Endometrial microvascular endothelial cells (primary cell): ENCODE results near the gene CSNK1E. TPM values are rescaled to one million over a fixed set of nuclear protein-coding genes. Genes with fewer than 3 reads are reported as not detected.

Experiments used
- in situ Hi-C: cut with HindIII; loops from 2 replicates; pipeline ENCODE4 v1.10.0; 2017; ENCODE audit warnings: low sequenced_read_pairs, low pct_unique_long_range_greater_than_20kb; ENCODE audit errors: inconsistent ontology term
- total RNA-seq: library from RNA; depleted of rRNA; stranded (reverse); fragments of >200 nt; gene quantifications from one replicate; pipeline ENCODE4 v1.2.3, GENCODE V29; 2015; ENCODE audit errors: inconsistent ontology term

CSNK1E gene
- total RNA-seq, 1 donor from 2014 or later = 153 TPM

DNA sequence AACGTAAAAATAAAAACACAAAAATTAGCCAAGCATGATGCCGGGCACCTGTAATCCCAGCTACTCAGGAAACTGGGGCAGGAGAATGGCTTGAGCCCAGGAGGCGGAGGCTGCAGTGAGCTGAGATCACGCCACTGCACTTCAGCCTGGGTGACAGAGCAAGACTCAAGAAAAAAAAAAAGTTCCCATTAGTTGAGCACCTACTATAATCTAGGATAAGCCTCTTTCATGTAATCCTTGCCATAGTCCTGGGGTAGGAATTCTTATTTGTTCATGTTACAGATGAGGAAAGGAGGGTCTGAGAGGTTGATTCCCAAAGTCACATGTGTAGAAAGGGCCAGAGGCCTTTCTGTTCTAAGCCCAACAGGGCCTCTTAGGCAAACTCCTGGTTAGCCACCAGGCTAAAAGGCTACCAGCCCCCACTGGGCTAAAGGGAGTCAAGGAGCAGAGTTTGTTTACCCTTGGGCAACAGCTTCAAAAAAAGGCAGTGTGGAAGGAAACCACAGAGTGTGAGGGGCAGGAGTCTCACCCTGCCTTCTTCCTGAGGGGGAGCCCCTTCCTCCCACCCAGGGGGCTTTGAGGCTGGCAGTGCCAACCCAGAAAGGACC is 21.6 kb upstream of the CSNK1E start:
- in situ Hi-C loops = no loop called here

DNA sequence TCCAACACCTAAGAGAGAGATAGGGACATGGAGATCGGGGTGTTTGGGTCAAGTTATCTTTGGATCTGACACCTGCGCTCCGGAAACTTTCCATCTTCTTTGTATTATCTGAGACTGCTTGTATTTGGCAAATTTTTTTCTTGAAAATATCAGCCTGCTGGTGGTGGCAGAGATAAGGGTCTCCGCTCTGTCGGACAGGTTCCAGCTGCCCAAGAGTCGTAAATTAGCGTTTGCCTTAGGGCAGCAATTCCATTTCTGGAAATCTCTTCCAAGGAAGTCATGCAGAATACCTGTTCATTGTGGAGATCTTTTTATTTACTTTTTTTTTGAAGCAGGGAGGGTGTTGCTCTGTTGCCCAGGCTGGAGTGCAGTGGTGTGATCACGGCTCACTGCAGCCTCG is 19.5 kb upstream of the CSNK1E start:
- in situ Hi-C loops = no loop called here

DNA sequence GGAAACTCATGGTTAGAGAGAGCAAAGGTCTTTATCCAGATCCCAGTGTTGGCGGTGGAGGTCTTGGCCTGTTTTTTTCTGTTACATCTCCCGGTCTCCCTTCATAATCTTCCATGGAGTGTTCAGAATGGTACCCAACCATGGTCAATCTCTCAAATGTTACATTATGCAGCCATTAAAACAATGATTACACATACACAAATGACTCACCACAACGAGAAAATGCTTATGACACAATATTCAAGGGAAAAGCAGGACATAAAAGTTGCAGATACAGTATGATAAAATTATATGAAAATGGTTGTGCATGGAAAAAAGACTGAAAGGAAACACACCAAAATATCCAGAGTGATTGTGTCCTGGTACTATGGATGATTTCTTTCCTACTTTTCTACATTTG is 17.8 kb upstream of the CSNK1E start:
- in situ Hi-C loops = no loop called here

DNA sequence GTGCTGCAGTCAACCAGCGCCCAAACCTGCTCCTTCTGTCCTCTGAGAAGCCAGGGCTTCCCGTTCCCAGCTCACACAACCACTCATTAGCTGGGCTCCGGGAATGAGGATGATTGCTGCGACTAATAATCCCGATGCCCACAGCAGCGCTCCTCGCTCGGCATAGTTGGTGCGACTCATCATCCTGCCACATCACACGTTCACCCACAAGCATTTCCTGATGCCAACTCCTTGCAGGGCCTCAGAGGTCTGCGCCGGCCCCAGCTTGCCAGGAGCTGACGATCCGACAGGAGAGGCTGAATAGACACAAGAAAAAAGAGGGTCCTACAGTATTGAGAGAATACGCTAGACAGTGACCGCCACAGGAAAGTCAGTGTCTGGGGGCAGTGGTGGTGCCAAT is 10.6 kb upstream of the CSNK1E start:
- in situ Hi-C loops = no loop called here

DNA sequence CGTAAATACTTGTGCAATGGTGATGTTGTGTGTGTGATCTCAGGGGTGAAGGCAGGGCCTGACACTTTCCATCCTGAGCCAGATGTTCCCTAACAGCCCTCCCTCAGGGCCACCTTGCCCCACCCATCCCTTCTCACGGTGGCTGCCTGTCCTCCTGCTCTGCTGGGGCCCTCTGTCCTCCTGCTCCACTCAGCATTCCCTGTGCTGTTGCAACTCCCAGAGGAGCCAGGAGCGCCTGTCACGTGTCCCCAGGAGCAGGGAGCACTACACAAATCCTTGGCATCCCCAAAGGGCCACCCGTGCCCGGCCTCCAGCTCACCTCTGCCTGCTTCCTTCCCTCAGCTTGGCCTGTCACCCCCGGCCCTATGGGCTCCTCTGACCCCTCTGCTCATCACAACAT is 10.2 kb upstream of the CSNK1E start:
- in situ Hi-C loops = no loop called here

DNA sequence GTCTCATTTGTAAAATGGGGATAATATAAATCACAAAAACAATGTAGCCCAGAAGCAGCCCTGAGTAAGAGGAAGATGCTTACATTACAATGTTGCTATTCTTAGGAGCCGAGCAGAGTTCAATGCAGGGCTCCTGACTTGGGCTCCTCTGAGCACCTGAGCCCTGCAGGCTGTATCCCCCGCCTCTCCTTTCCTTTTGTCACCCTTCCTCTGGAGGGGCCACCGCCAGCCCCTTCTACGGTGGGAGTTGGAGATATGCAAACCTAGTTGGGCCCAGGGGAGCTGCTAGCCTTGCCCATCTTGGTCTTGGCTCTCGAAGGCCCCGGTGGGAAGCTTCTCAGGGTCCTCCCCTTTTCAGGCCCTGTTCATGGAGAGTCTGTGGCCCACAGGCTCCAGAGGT is 8.4 kb upstream of the CSNK1E start:
- in situ Hi-C loops = no loop called here

DNA sequence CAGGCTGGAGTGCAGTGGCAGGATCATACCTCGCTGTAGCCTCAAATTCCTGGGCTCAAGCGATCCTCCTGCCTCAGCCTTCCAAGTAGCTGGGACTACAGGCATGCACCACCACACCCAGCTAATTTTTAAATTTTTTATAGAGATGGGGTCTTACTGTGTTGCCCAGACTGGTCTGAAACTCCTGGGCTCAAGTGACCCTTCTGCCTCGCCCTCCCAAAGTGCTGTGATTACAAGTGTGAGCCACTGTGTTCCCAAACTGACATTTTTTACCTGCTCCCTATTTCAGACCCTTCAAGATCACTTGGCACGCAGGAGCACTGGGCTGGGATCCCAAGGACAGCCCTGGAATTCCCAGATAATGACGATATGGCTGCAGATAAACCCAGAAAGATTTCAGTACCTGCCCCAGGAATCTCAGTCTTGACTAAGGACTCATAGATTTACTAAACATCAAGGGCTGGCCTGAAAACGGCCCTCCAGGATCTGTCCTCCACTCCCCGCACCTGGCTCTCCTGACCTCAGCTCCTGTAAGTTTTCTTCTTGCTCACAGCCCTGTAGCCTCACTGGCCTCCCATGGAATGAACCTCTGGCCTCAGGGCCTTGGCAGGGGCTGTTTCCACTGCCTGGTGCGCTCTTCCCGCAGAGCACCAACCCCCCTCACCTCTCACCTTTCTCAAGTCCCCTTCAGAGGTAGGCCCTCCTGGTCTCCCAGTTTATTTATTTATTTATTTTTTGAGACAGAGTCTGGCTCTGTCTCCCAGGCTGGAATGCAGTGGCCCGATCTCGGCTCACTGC is 3.6 kb upstream of the CSNK1E start:
- in situ Hi-C loops = loop anchor here (25.0 kb wide), 1 partner anchor 159 kb away; no protein-coding TSS in a partner anchor

DNA sequence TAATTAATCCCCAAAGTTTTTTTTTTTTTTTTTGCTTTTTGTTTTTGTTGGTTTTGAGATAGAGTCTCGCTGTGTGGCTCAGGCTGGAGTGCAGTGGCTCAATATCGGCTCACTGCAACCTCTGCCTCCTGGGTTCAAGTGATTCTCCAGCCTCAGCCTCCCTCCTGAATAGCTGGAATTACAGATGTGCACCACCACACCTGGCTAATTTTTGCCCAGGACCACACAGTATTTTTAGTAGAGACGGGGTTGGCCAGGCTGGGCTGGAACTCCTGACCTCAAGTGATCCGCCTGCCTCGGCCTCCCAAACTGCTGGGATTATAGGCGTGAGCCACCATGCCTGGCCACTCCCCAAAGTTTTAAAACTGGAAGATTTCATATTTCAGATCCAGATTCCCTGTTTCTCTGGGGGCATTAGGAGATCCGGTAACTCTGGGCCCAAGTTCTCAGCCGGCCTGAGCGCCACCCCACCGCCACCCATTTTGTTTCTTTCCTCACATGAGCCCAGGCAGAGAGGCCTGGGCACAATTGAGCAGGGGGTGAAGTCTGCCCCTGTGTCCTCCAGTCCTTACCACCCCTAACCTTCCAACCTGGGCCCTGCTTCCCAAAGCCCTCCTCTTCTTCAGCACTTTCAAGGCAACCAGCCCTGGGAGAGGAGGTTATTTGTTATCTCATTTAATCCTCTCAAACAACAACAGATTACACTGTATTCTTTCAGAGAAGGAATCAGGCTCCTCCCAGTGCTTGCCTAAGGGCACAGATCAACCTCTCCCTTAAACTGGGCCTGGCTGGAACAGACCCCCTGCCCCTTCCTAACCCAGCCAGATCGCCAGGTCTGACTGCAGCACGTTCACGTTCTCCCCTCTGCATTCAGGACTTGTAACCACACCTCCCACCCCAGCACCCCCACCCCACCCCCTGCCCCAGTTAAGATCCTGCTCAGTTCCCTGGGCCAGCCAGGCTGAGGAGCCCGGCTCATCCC is 1.9 kb upstream of the CSNK1E start:
- in situ Hi-C loops = loop anchor here (25.0 kb wide), 1 partner anchor 157 kb away; no protein-coding TSS in a partner anchor

DNA sequence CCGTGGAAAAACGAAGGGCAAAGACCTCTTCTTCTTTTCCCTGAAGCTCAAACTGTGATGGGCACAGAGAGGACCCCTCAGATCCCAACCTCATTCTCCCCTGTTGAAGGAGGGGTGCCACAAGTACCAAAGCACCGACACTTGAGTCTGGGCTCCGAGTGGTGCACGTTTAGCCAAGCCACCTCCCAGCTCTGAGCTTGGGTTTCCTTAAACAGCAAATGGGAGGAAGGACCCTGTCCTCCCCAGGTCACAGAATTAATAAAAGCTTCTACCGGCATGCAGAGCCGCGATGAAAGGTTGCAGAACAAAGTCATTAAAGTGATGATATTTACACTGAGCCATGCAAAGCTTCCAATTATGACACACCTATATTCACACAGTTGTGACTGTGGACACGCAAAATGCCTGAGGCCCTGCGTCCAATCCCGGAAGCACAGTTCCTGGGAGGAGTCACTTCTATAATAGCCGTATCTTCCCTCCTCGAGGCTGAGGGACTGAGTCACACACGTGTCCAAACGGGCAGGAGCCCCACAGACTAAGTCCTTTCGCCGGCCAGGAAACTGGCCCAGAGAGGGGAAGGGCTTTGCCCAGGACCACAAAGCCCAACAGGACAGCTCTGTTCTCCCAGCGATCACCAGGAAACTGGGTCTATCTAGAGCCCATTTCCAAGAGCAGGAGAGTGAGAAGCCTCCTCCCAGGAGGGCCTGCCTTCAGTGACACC is 922 bp upstream of the CSNK1E start:
- in situ Hi-C loops = loop anchor here (25.0 kb wide), 1 partner anchor 156 kb away; no protein-coding TSS in a partner anchor

DNA sequence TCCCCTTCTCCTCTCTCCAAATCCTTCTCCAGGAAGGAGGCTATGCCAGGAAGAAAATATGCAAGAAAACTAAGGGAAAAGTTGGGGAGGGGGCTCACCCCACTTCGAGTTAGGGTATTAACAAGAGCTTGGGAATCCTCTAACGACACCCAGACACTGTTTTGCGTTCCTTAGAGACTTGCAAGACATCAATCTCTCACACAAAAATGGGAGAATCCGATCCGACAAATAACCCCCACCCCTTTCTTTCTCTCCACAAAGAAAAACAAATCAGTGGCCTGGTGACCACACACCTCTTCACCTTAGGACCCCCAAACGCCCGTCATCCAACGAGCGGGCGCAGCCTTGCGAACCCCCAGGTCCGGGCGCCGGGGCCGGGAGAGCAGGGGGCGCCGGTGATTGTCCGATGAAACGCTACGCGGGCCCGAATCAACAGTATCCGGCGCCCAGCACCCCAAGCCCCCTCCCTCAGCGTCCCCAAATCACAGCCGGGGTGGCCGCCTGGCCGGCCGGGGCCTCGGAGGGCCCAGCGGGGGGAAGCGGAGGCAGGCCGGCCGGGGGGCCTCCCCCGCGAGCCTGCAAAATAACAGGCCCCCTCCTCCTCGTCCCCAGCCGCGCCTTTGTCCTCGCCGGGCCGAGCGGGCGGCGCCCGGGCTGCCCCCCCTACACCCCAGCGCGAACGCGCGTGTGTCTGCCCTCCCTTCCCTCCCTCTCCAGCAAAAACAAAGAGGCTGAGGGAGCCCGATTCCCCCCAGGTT is 690 bp downstream of the CSNK1E start:
- in situ Hi-C loops = loop anchor here (25.0 kb wide), 1 partner anchor 154 kb away; no protein-coding TSS in a partner anchor

DNA sequence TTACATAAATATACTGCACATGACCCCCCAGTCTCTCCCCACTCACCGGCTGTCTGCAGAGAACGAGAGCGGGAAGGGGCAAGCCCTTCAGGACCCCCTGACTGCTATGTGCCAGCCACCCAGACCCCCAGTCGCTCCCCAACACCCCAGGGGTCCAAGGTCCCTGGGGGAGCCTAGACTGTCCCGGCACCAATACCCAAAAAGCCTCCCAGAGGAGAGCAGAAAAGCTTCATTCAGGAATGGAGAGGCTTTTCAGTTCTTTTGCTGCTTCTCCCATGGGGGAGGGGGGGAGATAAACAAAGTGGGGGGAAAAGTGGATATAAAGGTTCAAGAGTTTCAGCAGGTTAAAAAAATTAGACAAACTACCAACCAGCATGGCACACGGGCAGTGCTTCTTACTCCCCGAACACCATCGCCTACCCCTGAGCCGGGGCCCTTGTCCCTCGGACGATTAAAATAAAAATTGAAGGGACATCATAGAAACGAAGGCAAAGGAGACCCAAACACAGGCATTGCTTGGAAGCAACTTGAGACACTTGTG is 1.3 kb downstream of the CSNK1E start:
- in situ Hi-C loops = loop anchor here (25.0 kb wide), 1 partner anchor 154 kb away; no protein-coding TSS in a partner anchor

DNA sequence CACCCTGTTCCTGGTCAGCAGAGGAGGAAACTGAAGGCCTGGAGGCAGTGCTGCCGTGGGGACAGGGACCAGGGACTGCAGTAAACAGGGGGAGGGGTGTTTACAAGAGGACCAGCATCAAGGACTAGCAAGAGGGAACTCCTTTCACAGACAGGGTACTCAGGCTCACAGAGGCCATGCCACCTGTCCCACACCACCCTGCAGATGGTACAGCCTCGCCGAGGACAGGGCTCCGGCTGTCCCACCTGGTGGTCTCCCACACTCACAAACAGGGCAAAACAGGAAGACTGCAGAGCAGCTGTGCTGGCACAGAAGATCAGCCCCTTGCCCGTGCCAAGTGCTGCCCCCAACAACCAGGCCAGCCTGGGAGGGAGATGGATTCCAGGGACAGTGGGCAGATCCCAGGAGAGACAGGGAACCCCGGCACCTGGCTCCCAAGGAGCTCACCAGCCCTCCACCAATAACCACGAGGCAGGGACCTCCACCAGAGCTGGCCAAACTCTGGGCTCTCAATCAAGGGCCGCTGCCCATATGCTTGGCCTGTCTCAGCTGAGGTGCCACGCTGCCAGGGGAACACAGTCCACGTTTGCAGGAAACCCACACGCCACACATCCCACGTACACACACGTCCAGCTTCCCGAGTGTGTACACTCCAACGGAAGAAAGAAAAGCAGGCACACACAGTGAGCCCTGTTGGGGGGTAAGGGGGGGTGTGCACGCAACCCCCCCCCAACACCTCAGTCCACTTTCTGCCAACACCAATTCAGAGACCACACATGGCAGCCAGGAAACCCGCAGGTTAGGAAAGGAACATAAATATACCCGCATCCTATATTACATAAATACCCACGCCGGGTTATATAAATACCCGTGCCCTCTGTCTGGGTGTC is 2.1 kb downstream of the CSNK1E start:
- in situ Hi-C loops = loop anchor here (25.0 kb wide), 1 partner anchor 153 kb away; no protein-coding TSS in a partner anchor

DNA sequence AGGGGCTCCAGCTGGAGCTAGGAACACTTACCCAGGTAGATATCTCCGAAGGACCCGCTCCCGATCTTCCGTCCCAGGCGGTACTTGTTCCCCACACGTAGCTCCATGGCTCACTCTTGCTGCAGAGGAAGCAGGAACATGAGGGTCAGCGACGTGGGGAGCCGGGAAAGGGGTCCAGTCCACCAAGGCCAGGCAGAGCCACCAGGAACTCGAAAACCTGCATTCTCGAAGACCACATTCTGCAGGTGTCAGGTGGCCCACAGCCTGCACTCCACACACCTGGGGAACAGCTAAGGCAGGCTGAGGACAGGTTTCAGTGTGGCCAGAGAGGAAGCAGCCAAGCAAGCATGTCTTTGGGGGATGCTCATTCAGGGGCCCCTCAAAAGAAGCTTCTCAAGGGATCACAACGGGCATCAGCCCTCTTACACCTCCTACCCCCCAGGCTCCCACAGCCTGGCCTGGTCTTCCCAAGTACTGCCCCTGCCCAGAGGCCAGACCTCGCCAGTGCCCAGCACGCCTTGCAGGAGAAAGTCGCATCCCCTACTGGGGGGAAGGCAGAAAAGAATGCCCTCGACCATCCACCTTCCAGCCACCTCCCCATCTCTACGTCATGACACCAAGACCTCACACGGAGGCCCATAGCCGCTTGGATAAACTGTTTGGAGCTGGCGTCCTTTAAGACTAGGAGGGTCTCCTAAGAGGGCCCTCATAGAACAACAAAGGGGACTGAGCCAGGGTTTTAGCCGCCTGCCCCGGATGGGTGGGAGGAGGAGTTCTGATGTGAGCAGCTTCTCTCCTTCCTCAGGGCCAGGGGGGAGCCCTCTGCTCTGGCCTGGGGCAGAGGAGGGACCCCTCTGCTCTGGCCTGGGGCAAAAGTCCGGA is 2.9 kb downstream of the CSNK1E start:
- in situ Hi-C loops = loop anchor here (25.0 kb wide), 1 partner anchor 152 kb away; no protein-coding TSS in a partner anchor

DNA sequence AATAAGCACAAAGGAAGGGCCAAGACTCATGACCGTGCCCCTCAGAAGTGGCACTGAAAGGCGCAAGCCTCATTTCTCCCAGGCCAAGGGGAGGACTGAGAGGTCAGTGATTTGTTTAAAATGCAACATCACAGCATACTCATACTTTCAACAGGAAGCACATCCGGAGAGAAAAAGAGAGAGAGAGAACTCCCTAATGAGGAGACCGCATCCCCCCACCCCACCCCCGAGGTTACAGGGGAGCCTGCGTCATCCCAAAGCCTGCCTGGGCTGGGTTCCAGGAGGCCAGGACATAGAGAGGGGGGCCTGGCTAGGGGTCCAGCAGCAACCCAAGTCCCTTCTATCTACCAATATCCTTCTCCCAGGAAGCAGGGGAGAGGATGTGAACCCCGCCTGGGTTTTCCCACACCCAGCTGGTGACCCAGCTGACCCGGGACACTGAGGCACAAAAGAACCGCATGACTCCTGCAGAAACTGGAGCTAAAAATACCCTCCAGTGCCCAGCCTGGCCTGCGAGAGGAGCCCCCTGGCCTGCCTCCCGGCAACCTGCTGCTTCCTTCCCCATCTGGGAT is 3.8 kb downstream of the CSNK1E start:
- in situ Hi-C loops = loop anchor here (25.0 kb wide), 1 partner anchor 151 kb away; no protein-coding TSS in a partner anchor

DNA sequence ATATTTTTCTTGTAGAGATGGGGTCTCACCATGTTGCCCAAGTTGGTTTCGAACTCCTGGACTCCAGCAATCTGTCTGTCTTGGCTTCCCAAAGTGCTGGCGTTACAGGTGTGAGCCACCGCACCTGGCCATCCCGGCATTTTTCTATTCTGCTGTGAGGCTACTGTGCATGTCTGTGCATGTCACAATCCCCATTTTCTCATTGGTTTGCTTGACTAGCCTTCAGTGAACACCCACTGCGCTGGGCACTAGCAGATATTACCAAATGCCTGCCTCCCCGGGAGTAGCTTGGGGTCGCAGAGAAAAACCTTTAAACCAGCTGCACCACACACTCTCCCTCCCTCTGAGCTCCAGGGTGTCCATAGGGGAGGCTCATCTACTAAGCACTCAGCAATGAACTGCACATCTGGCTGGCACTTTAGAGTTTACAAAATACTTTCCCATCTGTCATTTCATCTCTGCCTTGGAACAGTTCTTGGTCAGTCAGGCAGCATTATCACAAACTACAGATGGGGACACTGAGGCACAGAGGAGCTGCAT is 4.9 kb downstream of the CSNK1E start:
- in situ Hi-C loops = loop anchor here (25.0 kb wide), 1 partner anchor 150 kb away; no protein-coding TSS in a partner anchor
